ENCODE measurements around the gene AMER3.

Gene AMER3

DNA sequence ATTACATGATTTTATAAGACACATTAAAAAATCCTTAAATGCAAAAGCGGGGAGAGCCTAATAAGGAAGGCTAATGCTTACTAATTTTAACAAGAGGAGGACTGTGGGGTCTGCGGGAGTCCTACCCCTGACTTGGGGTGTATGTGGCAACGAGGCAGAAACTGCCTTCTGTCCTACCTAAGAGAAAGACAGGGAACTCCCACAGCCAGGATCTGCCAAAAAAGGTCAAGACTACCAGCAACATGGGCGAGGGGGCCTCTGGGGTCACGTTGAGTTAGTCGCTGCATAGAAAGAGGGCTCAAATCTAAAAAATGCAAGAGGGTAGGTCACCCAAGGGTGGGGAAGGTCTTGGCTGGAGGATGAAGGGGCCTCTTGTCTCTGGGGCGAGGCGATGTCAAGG lies 529 bp upstream of the AMER3 start:
- no peak for DNase-seq

DNA sequence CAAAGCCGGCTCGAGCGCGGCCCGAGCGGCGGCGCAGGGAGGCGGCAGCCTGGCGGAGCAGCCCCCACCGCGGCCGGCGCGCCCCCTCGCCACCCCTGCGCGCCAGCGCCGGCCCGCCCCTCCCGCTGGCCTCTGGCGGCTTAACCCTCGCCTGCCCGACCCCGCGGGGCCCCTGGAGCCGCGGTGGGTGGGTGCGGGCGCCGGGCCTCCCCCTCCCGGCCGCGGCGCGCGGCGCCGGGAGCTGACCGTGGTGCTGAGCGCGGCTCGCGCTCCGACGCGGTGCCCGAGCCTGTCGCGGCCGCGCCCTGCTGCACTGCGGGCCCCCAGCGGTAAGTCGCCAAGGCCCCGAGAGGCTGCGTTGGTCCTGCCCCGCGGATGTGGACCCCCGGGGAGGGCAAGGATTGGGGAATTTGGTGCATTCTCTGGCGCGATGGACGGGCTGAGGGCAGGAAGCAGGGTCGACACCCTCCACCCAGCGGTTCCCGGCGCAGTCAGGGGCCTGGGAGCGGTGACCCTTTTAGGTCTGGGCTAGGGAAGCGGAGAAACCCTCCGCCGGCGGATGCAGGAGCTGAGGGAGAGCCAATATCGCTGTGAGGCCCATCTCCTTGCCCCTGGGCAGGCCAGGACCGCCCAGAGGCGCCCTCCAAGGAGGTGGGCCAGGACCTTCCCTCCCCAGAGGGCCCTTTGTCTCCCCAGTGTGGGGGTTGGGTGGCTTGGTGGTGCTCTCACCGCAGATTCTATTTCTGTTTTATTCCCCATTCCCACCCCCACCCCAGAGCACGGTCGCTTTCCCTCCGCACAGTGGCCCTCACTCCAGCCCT lies 923 bp downstream of the AMER3 start:
- DNase-seq, result peak in 1 of 2 donors; percentile 31

- no peak for DNase-seq
Measured at GRCh38 chr2:130756874-130757668, 1.7 kb downstream of the AMER3 start.

DNA sequence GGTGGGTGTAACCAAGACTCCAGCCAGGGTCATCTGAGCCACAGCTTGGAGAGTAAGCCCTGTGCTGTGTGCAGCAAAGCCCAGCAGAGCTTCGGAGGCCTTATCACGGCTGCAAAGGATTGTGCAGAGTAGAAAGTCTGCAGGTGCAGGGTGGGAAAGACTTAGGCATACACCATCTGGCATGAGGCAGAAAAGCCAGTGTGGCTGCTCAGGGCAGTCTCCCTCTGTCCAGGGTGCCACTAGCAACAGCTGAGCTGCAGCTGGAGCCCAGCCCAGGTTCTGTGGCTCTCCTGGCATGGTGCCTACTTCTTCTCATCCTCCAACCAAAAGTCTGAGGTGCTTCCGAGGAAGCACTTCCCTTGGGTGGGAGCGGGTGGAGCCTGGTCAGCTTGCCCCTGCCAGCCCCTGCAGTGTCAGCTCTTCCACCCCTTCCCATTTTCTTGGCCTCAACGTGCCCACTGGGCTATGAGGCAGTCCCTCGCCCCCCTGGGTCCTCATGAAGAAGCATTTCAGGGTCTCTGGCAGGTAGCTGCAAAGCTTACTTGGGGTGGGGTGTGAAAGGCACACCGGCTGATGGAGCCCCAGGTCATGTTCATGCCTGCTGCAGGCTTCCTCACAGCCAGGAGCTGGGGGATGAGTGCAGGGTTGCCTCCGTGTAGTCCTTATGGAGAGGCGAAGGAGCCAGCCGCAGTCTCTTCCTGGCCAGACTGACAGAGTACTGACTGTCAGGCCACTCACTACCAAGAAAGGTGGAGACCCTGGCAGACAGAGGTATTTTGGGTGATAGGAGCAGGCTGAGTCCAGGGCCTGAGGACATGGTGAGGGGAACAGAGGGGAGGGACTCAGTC lies 4.8 kb downstream of the AMER3 start:
- no peak for DNase-seq

DNA sequence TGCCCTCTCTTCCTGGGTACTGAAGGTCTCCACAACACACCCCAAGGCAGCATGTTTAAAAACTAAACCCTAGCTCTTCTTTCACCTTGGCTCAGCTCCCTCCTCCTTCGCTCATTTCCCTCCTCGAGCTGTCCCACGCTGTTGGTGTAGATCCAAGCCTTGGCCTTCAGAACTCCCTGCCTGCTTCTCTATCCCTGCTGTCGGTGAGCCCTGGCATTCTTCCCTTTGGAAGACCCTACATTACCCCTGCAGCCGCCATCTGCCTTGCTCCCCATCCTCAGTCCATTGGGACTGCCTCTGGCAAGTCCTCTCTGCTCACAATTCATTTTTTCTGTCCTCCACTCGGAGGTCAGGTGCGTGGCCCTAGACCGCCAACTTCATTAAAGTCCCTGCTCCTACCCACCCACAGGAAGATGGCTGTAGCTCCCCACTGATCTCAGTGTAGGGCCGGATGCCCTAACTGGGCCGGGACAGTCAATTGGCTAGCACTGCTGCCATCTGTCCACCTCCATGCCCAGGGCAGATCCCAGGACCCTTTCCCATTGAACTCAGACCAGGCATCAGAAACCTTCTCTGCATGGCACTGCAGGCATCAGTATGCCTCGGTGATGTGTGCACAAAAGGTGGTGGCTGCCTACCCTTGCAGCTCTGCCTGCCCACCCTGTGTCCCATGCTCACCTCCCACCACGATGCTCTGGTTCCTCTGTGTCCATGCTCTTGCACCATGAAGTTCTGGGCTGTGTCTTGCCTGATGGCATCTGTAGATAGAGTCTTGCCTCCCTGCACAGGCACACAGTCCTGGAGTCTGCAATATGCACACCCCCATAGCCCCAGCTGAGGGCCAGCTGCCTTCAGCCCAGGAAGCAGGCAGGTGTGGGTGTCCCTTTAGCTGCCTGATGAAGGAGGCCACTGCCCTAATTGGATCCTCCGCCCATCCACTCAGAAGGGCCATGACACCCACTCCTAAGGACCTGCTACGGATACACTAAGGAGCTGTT lies 5.7 kb downstream of the AMER3 start:
- DNase-seq, result no peak

DNA sequence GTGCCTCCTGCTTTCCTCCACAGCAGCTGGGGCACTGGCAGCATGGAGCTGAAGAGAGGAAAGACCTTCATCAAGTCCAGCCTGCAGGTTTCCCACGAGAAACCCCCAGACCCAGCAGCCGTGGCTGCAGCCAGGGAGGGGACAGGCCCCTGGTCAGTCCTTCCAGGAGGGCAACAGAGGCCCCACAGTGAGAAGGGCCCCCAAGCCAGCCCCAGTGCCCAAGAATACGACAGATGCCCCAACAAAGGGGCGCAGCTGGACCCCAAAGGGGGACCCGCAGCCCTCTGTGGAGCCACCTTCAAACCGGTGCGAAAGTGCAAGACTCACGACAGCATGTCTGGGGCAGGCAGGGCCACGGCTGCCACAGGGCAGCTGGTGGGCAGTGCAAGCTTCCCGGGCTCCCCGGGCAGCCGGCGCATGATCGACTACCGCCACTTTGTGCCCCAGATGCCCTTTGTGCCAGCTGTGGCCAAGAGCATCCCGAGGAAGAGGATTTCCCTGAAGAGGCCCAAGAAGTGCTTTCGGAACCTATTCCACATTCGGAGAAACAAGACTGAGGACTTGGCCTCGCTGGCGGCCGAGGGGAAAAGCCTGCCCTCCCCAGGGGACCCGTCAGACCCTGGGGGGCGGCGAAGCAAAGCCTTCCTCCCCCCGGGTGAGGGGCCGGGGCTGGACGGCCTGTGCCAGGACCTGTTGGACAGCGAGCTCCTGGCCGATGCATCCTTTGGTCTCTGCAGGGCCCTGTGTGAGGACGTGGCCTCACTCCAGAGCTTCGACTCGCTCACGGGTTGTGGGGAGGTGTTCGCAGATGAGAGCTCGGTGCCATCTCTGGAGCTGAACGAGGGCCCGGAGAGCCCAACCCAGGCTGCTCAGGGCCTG lies 6.9 kb downstream of the AMER3 start:
- no peak for DNase-seq

DNA sequence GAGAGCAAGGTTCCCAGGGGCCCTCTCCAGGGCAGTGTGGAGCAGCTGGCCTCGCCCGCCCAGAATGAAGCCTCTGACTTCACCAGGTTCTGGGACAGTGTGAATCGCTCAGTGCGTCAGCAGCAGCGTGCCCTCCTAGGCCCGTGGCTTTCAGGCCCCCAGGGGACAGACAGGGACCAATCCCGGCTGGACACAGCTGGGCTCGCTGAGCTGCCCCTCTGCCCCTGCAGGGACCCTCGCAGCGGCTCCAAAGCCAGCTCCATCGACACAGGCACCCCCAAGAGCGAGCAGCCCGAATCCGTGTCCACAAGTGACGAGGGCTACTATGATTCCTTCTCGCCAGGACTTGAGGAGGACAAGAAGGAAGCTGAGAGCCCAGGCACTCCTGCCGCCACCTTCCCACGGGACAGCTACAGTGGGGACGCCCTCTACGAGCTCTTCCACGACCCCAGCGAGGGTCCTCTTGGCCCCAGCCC lies 7.6 kb downstream of the AMER3 start:
- no peak for DNase-seq

DNA sequence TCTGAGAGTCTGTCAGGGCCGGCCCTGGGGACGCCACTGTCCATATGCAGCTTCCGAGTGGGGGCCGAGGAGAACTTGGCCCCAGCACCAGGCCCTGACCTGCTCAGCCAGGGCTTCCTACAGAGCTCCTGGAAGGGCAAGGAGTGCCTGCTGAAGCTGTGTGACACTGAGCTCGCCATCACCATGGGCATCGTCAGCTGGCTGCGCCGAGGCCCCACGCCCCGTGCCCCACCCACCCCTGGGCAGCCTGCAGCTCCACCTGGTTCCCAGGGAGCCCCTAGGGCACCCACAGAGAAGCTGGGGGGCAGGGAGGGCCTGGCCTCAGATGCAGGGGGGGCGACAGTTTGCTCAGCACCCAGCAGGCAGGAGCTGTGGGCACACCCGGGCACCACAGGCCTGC lies 8.1 kb downstream of the AMER3 start:
- DNase-seq, result no peak

DNA sequence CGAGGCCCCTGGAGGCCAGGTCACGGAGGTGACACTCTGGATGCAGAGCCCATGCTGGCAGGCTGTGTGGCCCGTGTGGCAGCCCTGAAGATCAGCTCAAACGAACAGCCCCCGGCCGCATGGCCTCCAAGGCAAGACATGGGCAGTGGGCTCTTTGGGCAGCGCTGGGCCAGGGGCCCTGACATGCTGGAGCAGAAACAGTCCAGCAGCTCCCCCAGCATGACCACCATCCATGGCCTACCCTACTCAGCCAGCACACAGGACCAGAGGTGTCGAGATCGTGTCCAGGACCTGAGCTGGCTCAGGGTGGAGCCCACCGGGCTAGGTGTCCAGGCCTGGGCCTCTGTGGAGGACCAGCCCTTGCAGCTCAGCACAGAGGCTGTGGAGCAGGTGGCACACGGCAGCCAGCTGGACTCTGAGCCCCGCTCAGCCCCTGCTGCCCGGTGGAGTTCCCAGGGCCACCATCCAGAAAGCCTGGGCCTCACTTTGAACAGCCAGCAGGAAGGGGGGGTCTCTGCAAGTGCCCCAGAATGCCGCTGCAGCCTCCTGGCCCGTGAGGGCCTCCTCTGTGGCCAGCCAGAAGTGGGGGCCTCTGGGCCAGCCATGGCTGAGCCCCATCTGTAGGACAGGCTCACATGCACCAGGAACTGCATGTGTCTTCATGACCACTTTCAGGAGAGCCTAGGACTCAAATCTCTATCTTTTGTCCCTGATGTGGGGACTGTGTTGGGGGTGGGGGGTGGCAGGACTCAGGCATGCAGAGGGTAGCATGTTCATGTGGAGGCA lies 8.9 kb downstream of the AMER3 start:
- no peak for DNase-seq

DNA sequence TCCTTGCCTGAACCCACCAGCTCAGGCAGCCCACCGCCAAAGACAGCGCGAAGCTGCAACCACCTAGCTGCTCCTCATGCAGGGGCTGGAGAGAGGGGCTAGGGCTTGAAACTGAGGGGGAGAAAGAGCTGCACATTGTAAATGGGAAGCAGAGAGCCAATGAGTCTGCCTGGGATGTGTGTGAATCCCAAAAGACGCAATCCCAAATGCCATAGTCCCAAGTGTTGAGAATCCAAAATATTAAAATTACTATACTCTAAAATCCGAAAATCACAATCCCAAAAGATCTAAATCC lies 9.4 kb downstream of the AMER3 start:
- DNase-seq, result no peak

DNA sequence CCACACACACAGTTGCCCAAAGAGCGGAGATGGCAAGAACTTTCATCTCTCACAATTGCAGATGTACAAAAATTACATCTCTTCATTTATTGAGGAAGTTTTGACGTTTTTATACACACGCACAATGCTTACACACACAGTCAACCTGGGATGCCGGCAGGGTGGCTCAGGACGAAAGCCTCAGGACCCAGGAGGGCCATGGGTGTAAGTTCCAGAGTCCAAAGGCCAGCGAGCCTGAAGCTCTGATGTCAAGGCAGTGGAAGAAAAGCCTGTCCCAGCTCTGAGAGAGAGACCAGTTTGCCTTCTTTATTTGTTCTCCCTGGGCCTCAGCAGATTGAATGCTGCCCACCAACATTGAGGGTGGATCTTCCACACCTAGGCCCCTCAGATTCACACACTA lies 10.1 kb downstream of the AMER3 start:
- DNase-seq, result no peak

- DNase-seq, result no peak
Measured at GRCh38 chr2:130766037-130766436, 10.7 kb downstream of the AMER3 start.

DNA sequence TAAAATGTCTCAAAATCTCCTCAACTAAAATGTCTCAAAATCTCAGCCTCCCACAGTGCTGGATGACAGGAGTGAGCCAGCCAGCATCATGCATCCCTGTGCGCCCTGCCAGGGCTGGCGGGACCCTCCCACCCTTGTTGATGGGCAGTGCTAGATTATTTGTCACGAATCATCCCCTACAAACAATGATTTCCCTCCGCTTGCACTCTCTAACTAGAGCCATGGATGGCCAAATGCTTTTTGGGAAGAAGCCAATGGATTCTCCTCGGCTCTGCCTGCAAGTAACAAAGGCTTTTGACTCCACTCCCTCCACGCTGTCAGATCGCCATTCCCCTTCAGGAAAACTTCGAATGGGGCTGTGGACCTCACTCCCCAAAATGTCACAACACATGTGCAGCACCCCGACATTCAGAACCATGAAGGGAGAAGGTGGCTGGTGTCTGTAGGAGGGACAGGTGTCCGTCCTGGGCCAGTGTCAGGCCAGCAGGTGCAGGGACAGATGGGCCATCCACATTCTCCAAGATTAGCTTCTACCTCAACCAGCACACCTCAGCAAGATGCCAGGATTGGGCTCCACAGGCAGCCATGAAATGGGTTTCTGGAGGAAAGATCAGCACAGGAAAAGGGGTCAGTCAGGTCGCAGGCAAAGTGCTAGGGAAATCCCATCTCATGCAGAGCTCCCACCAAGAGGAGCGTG lies 11.5 kb downstream of the AMER3 start:
- DNase-seq, result no peak

GRCh38 chr2:130767408-130767775 lies 12.1 kb downstream of the AMER3 start:
- no peak for DNase-seq

- DNase-seq, result no peak
Measured at GRCh38 chr2:130768191-130768855, 13.0 kb downstream of the AMER3 start.

- DNase-seq, result no peak
Measured at GRCh38 chr2:130769343-130769907, 14.1 kb downstream of the AMER3 start.

DNA sequence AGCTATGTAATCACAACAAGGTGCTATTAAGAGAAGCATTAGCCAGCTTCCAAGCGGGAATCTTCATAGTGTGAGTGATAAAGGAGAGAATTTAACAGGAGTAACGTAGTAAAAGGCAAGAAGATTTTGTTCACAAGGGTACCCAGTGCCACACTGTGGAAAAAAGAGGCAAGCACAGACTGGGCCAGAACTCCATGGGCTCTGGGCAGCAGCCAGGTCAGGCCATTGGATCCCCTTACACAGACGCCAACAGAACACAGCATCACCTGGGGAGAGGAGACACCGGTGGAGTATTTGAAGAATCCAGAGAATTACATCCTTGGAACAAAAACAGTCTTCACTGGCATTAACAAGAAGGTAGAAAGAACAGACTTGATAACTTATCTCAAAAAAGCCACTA lies 21.2 kb downstream of the AMER3 start:
- DNase-seq, result no peak

DNA sequence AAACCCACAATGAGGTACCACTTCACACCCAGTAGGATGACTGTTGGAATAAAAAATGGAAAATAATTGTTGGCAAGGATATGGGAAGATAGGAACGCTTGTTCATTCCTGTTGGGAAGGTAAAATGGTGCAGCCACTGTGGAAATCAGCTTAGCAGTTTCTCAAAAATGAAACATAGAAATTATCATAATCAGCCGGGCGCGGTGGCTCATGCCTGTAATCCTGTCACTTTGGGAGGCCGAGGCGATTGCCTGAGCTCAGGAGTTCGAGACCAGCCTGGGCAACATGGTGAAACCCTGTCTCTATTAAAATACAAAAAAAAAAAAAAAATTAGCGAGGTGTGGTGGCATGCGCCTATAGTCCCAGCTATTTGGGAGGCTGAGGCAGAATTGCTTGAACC lies 23.4 kb downstream of the AMER3 start:
- no peak for DNase-seq
